GM21723 (cell line): Measurements from ENCODE around the gene SSU72.
"Not testable (repeated sequence)": the region's sequence is repeated elsewhere in the genome, so short reads cannot be mapped to it uniquely, and the experiment has no call there.

Experiments
- ATAC-seq: cut with Tn5 transposase; IDR thresholded peaks from one replicate; pipeline ENCODE4 v1.9.1; 2021; ENCODE audit warnings: mild to moderate bottlenecking, moderate library complexity; ENCODE audit not compliant: unreplicated experiment

The SSU72 gene

GRCh38 chr1:1543706-1544099, 31.0 kb downstream of the SSU72 start:
- ATAC-seq = no peak

GRCh38 chr1:1542766-1543705, 31.6 kb downstream of the SSU72 start:
- ATAC-seq = no peak

- ATAC-seq = no peak
Measured at GRCh38 chr1:1541956-1542765, 32.5 kb downstream of the SSU72 start.

GRCh38 chr1:1540818-1541628, 33.6 kb downstream of the SSU72 start:
- ATAC-seq = no peak

GRCh38 chr1:1540090-1540817, 34.4 kb downstream of the SSU72 start, which contains the start of gene TMEM240:
TSS of gene TMEM240 (minus strand) at chr1:1540624. CDS start at chr1:1540346, 278 bp downstream.
- ATAC-seq = no peak

GRCh38 chr1:1539310-1540089, 35.2 kb downstream of the SSU72 start:
- no peak for ATAC-seq

GRCh38 chr1:1538989-1539309, 35.7 kb downstream of the SSU72 start:
- no peak for ATAC-seq

- no peak for ATAC-seq
Measured at GRCh38 chr1:1538334-1538733, 36.3 kb downstream of the SSU72 start.

- no peak for ATAC-seq
Measured at GRCh38 chr1:1537626-1538250, 36.9 kb downstream of the SSU72 start.

GRCh38 chr1:1536938-1537546, 37.6 kb downstream of the SSU72 start:
- ATAC-seq = no peak

- ATAC-seq = no peak
Measured at GRCh38 chr1:1536019-1536937, 38.4 kb downstream of the SSU72 start.

- ATAC-seq = no peak
Measured at GRCh38 chr1:1535201-1536018, 39.3 kb downstream of the SSU72 start.

GRCh38 chr1:1534401-1535154, 40.1 kb downstream of the SSU72 start:
- no peak for ATAC-seq

- ATAC-seq = not testable (repeated sequence)
Measured at GRCh38 chr1:1533894-1534291, 40.8 kb downstream of the SSU72 start.

GRCh38 chr1:1533176-1533893, 41.3 kb downstream of the SSU72 start:
- ATAC-seq = not testable (repeated sequence)
